MM.1S (cell line): ENCODE measurements around the gene KRTAP10-4.

ENCODE experiments used
- CTCF ChIP-seq: fragments of 300-600 bp; sonication (generic); IDR thresholded peaks from 2 replicates; pipeline ENCODE4 v1.5.1; 2016; ENCODE audit warnings: antibody characterized with exemption, low read length, mixed read lengths
- EZH2phosphoT487 ChIP-seq: fragments of 300-600 bp; sonication (generic); IDR thresholded peaks from 2 replicates; pipeline ENCODE4 v1.6.1; 2018; ENCODE audit warnings: antibody characterized with exemption, low read length

- TF ChIP-seq CTCF: no peak
- TF ChIP-seq EZH2phosphoT487: no peak
Measured at GRCh38 chr21:44592446-44593311, 19.1 kb downstream of the KRTAP10-4 start, which contains the start of gene KRTAP10-6.
